ENCODE measurements around the gene SRP9.

GRCh38 chr1:225757927-225758656 is 19.5 kb upstream of the SRP9 start:
- TF ChIP-seq, protein P1, sequence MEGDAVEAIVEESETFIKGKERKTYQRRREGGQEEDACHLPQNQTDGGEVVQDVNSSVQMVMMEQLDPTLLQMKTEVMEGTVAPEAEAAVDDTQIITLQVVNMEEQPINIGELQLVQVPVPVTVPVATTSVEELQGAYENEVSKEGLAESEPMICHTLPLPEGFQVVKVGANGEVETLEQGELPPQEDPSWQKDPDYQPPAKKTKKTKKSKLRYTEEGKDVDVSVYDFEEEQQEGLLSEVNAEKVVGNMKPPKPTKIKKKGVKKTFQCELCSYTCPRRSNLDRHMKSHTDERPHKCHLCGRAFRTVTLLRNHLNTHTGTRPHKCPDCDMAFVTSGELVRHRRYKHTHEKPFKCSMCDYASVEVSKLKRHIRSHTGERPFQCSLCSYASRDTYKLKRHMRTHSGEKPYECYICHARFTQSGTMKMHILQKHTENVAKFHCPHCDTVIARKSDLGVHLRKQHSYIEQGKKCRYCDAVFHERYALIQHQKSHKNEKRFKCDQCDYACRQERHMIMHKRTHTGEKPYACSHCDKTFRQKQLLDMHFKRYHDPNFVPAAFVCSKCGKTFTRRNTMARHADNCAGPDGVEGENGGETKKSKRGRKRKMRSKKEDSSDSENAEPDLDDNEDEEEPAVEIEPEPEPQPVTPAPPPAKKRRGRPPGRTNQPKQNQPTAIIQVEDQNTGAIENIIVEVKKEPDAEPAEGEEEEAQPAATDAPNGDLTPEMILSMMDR (IDR thresholded peaks at IDR 0.05): no peak
- no peak for TF ChIP-seq POLR2AphosphoS5 (IDR thresholded peaks at IDR 0.05)
- no peak for TF ChIP-seq POLR2A (IDR thresholded peaks at IDR 0.05)
